Midbrain (tissue), 1 donor: ENCODE measurements around the gene ASCC2.
A peak's percentile ranks its signal among the peaks of the same experiment; 100 is the strongest.
"Not testable (repeated sequence)": the region's sequence is repeated elsewhere in the genome, so short reads cannot be mapped to it uniquely, and the experiment has no call there.

ENCODE experiments used
- DNase-seq: peaks from one replicate; lab custom pipeline; 2025; lab: John Stamatoyannopoulos, UW

The ASCC2 gene

DNA sequence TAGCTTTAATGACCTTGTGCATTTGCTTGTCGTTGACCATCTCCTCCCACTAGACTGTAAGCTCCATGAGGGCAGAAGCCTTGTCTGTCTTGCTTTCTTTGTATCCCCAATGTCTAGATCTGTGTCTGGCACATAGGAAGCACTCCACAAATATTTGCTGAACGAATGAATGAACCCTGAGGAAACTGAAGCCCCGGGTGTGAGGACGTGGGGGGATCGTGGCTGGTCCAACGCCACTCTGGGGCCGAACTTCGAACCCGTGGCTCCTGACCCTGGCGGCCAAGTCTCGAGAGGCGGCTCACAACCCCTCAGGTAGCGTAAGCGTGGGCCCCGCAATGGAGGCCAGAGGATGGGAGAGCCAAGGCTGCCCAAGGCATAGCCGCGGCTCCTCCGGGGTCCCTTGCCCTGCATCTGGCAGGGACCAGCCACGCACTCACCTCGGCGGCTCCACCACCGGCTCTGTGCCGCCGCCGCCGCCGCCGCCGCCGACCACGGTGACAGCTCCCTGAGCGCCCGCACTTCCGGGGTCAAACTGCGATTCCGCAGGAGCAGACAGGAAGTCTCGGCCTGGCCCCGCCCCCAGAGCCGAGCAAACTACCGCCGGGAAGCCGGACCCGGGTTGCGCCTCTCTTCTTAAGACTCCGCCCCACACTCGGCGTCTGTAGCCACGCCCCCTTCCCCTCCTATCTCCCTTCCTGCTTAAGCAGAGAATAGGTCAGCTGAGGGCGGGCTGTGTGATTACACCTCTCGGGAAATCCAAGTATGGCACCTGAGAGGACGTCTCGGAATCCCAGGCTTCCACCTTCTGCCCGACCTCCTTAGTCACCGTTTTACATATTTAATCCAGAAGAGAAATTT lies at the start of gene ASCC2:
TSS of gene ASCC2 (minus strand) at position 534 of the 858 bp plus-strand sequence. CDS start 5,949 bp downstream, outside the sequence.
- DNase-seq, result peak; percentile 95

DNA sequence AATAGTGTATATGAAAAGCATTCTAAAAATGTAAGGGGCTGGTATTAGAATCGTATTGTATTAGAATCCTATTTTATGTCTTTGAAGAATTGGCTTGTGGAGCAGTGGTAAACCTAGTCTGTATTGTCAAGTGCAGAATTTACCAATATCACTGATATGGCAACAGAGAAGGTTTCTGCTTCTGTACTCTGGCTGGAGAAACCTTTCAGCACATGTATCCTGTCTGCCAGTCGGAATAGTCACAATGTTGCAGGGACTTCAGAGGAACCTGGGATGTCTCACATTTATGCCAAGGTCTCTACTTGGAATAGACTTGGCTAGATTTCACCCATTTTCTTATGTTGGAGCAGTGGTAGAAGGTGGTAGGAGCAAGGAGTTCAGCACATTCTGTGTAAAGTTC lies 49.3 kb upstream of the ASCC2 start:
- no peak for DNase-seq

- DNase-seq, result no peak
Observed at GRCh38 chr22:29886596-29886995, 48.5 kb upstream of the ASCC2 start.

GRCh38 chr22:29885610-29886009 lies 47.5 kb upstream of the ASCC2 start:
- no peak for DNase-seq

DNA sequence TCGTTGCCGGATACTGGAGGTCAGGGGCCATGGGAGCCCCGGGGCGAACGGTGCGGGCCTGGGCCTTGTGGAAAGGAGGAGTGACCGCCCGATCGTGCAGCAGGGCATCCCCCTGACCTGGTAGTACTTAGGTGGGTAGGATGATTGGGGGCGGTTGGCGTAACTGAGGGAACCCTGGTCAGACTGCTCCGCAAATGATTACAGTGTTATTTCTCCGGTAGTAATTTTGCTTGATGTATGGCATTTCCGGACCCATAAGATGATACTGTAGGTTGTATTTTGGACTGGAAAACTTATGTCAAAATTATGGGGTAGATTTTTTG lies 45.7 kb upstream of the ASCC2 start:
- no peak for DNase-seq

DNA sequence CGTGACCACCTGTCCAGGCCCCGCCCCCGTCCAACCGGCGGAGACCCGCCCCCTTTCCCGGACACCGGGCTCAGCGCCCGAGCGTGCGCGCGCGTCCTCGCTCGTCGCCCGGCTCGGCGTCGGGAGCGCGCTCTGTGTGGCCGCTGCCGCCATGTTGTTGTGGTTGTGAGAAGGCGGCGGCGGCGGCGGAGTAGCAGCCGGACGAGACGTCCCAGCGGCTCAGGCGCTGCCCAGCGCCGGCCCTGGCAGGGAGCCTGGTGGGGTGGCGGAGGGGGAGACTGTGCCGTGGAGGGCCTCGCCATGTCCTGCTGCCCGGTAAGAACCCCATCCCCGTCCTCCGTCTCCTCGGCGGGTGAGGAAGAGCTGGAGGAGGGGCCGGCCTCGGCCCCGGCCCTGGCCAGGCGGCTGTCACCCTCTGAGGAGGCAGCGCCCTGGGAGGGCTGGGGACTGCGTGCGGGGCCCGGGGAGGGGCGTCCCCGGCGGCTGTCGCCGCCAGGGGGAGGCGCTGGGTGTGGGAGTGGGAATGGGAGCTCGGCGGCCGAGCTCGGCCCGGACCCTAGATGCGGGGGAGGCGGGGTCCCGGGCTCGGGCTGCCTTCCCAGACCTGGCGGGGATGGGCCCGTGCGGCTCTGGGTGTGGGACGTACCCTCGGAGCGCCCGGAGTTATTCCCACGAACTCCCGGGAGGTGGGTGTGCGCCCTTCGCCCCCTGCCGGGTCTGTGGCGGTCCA lies 45.1 kb upstream of the ASCC2 start, which contains the start of gene MTMR3:
TSS of gene MTMR3 (plus strand) at position 130 of the 730 bp plus-strand sequence. CDS start 87,886 bp downstream, outside the sequence.
- peak; percentile 93 for DNase-seq

DNA sequence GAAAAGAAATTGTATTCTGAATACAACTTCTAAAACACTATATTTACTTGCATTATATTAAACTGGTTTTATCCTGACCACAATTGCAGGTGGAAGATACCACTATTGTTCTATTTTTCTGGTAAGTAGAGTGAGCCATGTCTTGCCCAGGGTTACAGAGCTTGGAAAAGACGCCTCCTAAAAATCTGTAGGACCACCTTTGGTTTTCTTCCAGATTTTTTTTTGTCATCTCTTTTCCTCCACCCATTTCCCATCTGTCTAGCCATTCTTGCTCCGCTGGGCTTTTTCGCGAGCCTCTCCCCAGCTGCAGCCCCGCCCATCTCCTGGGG lies 44.6 kb upstream of the ASCC2 start:
- no peak for DNase-seq

GRCh38 chr22:29879753-29880152 lies 41.7 kb upstream of the ASCC2 start:
- DNase-seq, result no peak

DNA sequence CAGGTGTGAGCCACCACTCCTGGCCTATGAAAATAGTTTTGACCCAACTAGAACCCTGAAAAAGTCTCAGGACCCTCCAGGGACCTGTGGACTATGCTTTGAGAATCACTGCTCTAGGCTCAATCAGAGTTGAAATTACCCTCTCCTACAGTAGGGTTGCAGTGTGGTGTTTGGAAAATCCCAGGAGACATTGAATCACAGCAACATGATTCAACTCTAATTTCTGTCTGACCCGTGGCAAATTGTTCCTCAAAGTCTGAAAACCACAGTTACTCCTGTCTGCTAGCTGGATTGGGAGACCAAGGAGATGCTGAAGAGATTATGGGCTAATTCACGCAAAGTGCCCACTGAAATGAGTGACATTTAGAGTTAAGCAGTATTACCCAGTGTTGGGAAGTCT lies 39.5 kb upstream of the ASCC2 start:
- no peak for DNase-seq

DNA sequence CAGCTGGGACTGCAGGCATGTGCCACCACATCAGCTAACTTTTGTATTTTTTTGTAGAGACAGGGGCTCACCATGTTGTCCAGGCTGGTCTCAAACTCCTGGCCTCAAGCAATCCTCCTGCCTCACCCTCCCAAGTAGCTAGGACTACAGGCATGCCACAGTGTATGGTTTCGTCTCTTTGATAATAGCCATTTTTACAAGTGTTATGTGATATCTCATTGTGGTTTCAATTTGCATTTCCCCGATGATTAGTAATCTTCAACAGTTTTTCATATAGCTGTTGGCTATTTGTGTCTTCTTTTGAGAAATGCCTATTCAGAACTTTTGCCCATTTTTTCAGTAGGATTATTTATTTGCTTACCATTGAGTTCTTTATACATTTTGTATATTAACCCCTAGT lies 35.9 kb upstream of the ASCC2 start:
- DNase-seq, result no peak

GRCh38 chr22:29872989-29873388 lies 34.9 kb upstream of the ASCC2 start:
- no peak for DNase-seq

DNA sequence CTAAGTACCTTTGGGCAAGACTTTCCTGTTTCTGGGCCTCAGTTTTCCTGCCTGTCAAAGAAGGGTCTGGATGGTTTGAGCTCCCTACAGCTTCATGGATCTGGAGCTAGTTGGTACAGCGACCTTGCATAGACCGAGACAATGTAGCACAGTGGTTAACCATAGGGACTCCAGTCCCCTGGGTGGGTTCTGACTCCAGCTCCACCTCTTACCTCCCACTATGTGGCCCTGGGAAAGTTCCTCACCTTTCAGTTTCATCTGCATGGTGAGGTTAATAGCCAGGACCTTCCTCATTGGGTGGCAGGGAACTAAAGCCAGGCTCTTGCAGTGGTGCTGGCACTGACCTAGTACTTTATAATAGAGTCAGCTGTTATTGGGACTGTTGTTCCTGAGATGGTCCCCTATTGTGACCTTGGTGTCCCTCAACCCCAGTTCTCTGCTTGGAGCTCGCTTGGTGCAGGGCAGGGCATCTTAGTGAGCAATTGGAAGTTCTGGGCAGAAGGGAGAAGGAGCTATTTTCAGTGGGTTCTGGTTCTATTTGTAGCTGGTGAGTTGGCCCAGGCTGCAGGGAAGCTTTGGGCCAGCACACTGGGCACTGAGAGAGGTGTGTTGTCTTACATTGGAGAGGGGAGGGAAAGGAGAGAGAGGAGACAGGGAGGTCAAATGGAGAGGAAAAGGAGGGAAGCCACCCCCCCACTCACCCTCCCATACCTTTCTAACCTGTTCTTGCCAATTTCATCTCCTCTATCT lies 34.2 kb upstream of the ASCC2 start:
- DNase-seq, result no peak

GRCh38 chr22:29871684-29872083 lies 33.6 kb upstream of the ASCC2 start:
- peak; percentile 11 for DNase-seq

GRCh38 chr22:29870574-29870973 lies 32.5 kb upstream of the ASCC2 start:
- DNase-seq, result no peak

- no peak for DNase-seq
Observed at GRCh38 chr22:29867851-29868250, 29.8 kb upstream of the ASCC2 start.

GRCh38 chr22:29867260-29867659 lies 29.2 kb upstream of the ASCC2 start:
- DNase-seq, result no peak

- not testable (repeated sequence) for DNase-seq
Observed at GRCh38 chr22:29865572-29865971, 27.5 kb upstream of the ASCC2 start.

DNA sequence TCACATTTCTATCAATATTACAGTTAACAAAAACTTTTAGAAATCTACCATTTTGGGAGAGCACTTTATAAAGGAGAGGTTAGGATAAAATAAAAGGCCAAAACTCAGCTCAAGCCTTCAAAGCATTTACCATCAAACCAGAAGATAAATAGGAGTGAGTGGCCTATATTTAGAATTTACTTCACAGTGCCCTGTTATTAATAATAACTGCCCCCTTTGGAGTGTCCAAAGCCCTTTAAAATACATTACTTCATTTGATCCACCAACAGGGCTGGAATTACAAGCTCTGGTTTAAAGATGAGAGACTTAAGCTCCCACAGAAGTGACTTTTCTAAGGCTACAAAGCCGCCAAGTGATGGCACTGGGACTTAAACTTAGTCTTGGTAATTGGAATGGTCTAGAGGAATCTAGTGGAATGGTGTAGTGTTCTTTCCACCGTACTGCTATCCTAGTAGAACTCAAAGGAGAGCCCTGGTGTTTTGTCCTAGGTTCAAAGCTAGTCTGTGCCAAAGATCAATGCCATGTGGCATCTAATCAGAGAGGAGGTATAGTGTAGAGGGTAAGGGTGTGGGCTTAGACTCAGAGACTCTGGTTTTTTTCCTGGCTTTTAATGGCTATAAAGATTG lies 23.7 kb upstream of the ASCC2 start:
- DNase-seq, result no peak

GRCh38 chr22:29860006-29860766 lies 22.1 kb upstream of the ASCC2 start:
- DNase-seq, result no peak

- not testable (repeated sequence) for DNase-seq
Observed at GRCh38 chr22:29859030-29859429, 21.0 kb upstream of the ASCC2 start.

- no peak for DNase-seq
Observed at GRCh38 chr22:29856496-29856895, 18.4 kb upstream of the ASCC2 start.
